Measurements from ENCODE around the gene FSTL4.
"Not testable (repeated sequence)": the region's sequence is repeated elsewhere in the genome, so short reads cannot be mapped to it uniquely, and the experiment has no call there.

The FSTL4 gene

DNA sequence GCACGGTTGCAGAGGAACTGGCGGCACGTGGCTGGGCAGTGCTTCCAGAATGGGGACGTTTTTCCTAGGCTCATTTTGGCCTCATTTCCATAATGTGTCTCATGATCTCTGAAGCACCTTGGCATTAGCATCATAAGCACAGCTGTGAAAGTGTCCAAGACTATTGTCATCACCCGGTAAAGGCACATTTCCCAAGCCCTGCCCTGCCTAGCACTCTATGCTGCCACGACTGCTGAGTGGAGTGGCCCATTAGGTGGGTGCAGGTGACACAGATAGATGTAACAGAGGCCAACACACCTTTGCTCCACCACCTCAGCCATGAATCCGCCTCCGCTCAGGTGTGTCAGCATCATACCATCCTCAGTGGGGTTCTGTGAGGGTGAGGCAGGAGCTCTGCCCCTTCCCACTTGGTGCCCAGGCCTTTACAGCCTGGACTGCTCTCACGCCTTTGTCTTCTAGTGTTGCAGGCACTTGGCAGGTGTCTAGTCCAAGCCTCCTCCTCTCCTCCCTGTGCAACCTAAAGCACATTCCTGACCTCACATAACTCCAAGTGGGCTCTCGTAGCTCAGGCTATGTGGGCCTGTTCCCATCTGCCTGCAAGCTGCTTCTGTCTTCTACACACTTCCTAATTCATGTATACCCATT is 213.0 kb downstream of the FSTL4 start:
- no peak for DNase-seq

GRCh38 chr5:133398646-133399101 is 213.7 kb downstream of the FSTL4 start:
- DNase-seq = no peak

DNA sequence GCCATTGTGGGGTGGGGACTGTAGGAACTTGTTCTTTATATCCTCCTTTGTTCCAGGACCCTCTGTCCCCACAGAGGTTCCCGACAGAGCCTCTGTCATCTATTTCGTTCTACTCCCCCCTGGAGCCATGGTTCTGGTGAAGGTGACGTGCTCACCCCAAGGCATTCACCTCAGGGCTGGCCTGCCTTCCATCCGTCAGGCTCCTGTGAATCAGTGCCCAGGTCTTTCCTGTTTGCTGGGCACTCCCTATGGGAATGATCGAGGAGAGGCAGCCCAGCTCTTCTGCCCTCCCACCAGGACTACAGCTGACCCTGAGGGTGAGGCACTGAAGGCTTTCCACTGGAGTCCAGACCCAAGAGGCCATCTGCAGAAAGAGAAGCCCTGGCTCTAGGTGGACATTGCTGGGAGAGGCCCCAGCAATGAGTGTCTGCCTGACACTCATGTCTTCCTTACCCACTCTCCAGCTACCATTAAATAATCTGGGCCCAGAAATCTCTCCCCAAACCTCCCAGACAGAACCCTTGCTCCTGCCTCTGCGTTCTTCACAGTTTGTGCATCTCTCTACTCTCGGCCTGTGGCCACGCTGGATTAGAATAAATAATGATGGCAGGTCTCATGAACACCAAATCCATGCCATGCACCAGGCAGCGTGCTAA is 214.2 kb downstream of the FSTL4 start:
- DNase-seq = no peak

DNA sequence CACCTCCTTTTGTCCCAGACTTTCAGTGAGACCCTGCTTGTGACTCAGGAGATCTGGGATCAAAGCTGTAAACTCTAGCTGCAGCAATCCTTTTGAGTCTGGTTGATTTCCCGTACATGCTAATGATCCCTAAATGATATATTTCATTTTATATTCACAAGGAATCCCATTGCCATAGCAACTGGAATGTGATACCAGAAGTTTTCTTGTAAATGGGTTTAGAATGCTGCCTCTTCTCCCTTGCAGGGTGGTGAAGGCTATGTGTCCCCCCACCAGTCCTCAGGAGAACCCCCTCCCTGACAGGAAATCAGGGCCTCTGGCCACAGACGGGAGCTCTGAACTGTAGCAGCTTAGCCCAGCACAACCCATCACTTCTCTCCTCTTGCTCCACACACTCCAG is 215.0 kb downstream of the FSTL4 start:
- no peak for DNase-seq

- DNase-seq = no peak
Measured at GRCh38 chr5:133396814-133397213, 215.5 kb downstream of the FSTL4 start.

- no peak for DNase-seq
Measured at GRCh38 chr5:133396187-133396741, 216.1 kb downstream of the FSTL4 start.

DNA sequence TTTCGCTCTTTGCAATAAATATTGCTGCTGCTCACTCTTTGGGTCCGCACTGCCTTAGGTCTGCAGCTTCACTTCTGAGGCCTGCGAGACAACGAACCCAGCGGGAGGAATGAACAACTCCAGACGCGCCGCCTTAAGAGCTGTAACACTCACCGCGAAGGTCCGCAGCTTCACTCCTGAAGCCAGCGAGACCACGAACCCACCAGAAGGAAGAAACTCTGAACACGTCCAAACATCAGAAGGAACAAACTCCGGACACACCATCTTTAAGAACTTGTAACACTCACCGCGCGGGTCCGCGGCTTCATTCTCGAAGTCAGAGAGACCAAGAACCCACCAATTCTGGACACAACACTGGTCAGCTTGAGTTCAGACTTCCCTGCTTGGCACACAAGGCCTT is 217.1 kb downstream of the FSTL4 start:
- DNase-seq = not testable (repeated sequence)

- DNase-seq = not testable (repeated sequence)
Measured at GRCh38 chr5:133394477-133394817, 217.9 kb downstream of the FSTL4 start.

GRCh38 chr5:133393776-133394476 is 218.4 kb downstream of the FSTL4 start:
- no peak for DNase-seq

GRCh38 chr5:133392448-133392847 is 219.9 kb downstream of the FSTL4 start:
- DNase-seq = no peak

- DNase-seq = no peak
Measured at GRCh38 chr5:133391354-133392136, 220.8 kb downstream of the FSTL4 start.

DNA sequence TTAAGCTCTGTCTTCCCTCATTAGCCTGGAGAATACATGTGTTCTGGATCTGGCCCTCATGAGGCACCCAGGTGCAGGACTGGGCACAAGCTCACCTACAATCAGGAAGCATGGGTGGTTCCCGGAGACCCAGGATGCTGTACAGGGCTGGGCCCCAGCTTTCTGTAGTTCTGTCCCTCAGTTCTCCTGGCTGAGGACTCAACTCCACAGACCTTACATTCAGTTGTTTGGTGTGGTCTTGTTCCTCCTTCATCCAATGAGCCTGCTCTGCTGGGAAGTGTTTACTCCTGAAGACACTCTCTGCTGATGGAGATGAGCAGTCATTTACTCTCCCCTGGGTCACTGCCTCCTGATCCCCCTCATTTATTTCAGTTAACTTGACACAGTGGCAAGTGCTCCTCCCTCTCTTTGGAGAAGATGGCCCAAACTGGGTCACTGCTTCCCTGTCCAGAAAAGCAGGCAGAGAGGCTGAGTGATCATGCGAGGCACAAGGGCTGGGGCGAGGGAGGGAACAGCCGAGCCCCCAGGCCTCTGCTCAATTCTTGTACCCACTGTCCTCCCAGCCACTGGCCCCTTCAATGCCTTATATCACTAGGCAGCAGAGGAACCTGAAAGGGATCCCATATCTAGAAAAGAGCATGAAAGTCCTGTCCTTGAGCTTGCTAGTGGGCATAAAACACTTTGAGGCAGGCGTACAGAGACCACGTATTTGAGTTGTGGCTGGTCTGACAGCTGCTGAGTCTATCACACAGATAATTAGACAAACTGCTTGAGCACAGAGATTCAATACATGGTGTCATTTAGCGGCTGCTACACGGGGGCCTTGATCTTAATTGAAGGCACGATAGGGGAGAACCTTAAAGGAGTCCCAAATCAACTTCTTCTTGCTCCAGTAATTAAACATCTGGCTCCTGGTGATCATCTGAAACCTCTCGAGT is 221.7 kb downstream of the FSTL4 start:
- DNase-seq = no peak

GRCh38 chr5:133389066-133389590 is 223.2 kb downstream of the FSTL4 start:
- DNase-seq = no peak

- no peak for DNase-seq
Measured at GRCh38 chr5:133387621-133388020, 224.7 kb downstream of the FSTL4 start.

DNA sequence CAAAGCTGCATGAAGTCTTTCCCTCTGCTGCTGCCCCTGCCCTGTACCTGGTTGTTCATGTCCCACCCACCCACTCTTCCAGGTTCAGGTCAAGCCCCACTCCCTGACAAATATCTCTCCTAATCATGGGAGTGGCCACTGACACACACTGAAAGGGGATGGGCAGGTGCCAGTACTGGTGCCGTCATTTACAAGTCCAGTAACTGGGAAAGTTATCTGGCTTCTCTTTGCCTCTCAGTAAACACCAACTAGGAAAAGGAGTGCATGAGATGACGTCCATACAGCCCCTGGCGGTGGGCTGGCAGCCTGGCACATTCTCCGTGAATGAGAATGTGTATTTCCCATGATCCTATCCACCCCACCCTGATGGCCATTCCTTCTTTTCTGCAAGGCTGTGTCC is 225.2 kb downstream of the FSTL4 start:
- no peak for DNase-seq

DNA sequence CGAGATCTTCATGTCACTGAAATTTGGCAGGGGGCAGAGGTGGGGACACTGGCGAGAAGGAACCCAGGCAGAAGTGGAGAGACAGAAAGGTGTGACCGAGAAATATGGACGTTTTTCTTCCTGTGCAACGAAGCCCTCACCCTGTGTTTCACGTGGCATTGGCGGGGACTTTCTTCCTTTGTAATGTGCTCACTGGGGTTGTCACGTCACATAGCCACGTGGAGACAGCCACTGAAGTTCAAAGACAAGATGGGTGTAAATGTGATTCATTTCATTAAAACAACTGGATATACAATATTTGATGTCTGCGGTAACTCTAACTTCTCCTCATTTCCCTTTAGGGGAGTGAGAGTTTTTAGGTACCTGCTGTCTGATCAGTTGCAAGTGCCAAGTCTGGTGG is 225.7 kb downstream of the FSTL4 start:
- DNase-seq = no peak

GRCh38 chr5:133385346-133385745 is 227.0 kb downstream of the FSTL4 start:
- DNase-seq = no peak

- DNase-seq = no peak
Measured at GRCh38 chr5:133384903-133385302, 227.4 kb downstream of the FSTL4 start.

DNA sequence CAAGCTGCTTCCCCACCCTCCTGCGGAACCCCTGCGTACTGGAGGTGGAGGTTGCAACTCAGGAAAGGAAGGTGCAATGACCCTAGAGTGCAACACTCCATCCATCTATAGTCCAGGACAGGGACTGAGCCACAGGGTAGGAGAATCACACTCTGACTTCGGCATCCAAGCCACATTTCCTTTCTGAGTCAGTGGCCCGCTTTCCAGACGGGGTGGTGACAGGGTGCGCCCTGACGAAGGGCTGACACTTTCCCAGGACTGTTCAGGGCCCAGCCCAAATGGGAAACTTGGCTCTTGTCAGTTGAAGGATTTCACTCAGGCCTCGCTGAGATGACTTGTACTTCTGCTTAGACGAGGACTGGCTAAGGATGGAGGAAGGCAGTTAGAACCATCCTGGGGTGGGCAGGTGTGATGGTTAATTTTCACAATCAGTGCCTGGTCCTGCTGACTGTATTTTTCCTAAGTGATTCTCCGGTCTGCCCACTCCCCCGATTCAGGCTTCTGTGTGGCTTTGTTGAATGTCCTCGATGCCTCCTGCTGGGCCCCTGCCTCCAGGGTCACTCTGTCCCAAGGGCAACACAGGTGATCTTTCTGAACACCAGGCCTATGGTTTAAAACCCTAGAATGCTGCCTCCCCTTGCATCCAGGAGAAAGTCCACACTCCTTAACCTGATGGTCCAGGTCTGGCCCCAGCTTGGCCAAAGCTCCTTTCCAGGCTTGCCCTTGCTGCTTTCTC is 228.1 kb downstream of the FSTL4 start:
- DNase-seq = no peak

DNA sequence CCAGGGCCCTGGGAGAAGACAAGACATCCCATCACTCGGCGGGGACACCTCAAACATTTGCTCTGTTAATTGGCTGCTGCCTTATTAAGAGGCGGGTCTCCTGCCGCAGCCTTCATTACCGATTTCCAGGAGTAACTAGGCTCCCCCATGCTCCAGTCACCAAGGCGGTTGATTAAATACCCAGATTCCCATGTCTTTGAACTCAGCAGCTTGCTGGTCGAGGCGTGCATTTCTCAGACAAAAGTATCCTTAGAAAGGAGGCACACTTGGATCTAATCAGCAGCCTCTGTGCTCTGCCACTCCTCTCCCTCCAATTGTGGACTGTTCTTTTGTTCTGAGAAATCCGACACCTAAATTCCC is 228.8 kb downstream of the FSTL4 start:
- DNase-seq = no peak
